HG03108 (cell line): ENCODE data around the gene TLN1.

Experiments
- ATAC-seq: cut with Tn5 transposase; IDR thresholded peaks from one replicate; pipeline ENCODE4 v1.9.1; 2021; ENCODE audit warnings: moderate library complexity; ENCODE audit not compliant: unreplicated experiment

TLN1 gene

DNA sequence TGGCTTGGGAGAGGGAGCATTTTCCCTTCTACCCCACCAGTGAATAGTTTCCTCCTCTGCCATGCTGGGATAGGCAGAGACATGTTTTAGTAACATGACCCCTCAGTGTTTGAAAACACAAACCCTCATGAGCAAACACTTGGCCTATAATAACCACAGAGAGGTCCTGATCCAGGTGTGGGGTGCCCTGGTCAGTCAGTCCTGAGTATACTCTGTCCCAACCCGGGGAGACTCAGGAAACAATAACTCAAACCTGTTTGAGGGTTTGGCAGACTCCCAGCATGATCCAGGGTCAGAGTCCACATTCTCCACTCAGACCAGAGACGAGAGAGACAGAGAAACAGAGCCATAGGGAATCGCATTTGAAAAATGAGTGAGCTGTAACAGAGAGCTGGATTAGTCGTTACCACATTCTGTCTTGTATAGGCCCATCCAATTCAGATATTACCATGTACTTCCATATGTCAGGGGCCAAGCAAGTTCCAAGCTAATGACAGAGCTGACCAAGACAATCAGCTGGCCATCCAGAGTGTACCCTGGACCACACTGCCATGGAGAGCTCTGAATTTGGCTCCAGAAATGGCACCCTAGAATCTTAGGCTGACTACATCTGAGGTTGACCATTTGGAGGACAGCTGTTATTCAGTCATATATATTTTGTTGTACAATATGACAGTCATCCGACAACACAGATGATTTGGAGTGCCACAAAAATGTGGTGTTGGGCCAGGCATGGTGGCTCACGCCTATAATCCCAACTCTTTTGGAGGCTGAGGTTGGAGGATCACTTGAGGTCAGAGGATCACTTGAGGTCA lies 62.5 kb downstream of the TLN1 start:
- no peak for ATAC-seq

DNA sequence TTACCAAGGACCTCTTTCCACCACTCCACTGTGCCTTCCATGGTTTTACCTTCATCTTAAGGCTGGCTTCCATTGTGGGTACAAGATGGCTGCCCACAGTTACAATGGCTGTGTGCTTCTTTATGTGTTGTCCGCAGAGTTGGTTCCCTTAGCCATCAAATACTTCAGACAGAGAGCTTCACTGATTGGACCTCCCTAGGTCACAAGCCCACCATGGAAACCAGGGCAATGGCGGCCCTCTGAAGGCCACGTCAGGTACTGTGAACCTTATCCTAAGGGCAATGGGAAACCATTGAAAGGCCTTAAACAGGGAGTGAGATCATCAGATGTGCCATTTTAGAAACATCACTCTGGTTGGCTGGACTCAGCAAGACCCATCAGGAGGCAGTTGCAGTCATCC lies 64.1 kb downstream of the TLN1 start:
- ATAC-seq: no peak

DNA sequence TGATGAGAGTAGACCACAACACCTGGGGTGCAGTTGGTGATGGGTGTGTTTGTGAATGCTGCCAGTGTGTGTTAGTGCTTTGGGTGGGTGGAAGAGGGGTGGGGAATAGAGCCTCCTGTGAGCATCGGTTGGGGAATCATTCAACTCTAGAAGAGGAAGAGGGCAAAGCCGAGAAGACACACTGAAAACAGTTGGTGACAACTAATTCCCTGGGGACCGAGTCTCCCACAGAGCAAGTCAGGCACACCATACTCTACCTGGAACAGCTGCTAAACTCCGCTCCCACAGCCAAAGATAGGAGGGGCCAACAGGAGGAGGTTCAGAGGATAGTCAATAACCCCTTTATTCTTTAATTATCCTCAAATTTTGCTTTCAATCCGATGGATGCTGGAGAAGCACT lies 65.4 kb downstream of the TLN1 start:
- no peak for ATAC-seq

DNA sequence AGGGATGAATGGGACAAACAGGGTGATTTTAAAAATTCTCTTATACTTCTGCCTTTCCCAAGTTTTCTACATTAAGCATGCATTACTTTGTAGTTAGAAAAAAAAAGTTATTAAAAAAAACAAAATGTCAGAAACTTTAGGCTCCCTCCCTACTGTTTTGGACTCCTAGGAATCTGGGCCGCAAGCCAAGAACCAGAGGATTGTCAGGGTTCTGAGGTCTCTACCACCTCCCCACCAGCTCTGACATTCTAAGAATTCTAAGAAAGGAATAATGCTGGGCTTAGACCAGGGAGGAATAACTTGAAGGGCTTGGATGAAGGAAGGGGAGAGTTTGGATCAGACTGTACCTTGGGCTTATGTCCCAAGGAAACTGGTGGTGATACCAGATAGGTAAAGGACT lies 66.0 kb downstream of the TLN1 start:
- no peak for ATAC-seq

DNA sequence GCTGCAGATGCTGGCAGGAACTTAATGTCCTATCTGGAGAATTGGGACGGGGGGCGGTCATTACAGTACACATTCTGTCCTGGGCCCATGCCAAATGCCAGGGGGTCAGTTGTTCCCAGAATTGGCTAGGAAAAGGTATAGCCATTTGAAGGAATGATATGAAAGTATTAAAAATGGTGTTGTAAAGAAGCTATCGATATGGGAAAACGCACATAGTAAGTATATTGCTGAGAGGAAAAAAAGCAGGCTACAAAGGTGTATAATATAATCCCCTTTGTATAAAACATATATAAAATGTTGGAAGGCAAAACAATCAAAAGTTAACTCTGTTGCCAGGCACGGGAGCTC lies 66.5 kb downstream of the TLN1 start:
- ATAC-seq: no peak

DNA sequence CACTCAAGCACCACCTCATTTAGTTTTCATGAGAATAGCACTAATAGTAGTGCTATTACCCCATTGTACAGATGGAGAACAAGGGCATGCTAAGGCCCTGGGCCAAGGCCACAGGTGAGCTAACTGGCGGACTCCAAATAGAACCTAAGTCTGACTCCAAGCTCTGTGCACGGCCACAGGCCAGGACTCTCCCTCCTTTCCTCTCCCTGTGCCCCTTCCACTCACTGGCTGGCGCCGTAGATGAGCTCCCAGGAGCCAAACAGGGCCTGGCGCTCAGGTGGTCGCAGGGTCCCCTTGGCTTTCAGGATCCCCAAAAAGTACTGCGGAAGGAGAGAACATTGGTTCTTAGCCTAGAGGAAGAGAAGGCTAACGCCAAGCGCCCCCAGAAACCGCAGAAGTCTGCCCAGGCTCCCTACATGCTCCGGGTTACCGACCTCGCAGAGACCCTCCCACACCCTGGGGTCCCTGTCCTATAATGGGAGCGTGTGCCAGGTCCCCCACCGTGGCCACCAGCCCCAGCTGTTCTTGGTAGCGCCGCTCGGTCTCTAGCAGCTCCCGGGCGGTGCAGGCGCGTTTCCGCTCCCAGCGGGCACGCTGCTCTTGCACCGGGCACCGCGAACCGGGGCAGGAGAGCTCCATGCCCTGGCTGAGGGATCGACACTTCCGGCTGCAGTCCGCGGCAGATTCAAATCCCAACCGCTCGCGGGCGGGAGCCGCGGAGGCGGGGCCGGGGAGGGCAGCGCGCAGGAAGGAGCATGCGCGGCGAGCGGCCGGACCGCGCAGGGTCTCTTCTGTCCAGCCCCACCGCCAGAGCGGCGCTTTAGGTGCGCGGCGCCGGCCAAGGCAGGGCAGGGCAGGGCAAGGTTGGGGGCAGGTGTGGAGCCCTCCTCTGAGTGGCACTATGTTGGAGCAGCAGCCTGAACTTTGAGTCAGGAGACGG lies 67.2 kb downstream of the TLN1 start, which contains the start of gene ARHGEF39:
Gene ARHGEF39, minus strand, starts transcription at position 665 of the 940 bp plus-strand sequence. Its CDS starts 26 bp downstream, at position 639.
- ATAC-seq: peak; percentile 72

DNA sequence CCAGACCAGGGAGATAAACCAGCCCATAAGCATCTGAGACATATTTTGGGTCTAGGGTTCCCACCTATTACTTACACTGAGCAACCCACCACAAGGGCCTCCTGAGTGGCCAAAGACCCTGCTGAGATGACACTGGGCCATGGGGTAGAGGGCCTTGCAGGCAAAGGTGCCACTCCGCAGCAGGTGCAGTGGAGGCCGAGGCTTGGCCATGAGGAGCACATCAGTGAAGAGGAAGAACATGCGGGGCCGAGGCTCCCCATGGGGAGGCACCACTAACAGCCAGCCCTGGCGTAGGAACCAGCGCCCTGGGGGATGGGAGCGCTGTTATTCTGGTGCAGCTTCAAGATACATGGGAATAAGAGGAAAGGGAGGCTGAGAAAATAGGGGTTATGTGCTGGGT lies 69.6 kb downstream of the TLN1 start:
- no peak for ATAC-seq

DNA sequence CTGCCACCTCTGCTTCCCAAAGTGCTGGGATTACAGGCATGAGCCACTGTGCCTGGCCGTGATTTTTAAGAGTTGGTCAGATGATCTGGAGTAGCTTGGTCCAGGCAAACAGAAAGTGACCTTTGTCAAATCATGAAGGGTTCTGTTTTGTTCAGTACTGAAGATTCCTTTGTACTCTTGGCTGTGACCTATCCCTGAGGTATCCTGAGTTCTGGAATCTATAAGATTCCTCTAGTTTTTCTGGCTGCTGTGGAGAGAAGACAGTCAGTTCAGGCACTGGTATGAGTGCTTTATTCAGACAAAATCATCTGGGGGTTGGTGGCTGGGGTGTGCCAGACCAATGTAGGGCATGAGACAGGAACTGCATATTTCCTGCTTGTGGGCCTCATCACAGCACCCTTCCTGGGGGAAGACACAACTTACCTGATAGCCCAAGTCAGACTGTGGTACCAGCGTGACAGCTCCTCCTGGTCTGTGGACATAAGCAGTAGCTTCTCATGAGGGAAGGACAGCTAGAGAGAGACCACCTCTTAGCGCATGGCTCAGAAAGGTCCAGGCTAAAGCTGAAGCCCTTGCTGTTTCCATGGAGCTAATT lies 70.1 kb downstream of the TLN1 start:
- ATAC-seq: no peak

DNA sequence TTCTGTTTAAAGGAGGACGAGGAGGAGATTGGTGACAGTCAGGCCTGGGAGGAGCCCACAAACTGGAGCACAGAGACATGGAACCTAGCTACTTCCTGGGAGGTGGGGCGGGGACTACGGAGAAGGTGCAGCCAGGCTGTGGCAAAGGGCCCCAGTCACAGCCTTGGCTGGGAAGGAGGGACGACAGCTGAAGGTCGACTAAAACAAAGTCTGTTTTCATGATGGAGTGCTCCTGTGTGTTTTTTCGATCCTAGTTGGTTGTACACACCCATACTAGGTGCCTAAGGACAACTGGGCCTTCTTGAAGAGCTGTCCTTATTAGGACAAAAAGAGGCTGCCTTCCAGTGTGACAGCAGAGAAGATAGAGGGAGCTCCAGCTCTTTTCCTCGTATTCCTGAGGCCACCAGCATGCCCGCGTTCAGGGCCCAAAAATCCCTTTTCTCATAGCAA lies 71.0 kb downstream of the TLN1 start:
- ATAC-seq: no peak

DNA sequence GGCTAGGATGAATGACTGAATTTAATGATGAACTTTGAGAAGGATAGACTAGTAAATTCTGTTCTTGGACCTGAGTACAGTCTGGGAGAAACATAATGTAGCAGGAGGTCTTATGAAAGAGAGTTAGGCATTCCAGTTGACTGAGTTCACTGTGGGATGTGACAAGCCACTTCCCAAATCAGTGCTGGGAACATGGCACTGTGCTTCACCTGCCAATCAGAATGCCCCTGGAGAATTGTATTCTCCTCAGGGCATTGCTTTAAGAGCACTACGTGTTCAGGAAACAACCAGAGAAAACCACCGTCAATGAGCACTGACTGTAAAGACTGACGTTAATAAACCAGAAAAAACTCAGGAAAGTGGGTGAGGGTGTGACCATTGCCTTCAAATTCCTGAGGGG lies 72.7 kb downstream of the TLN1 start:
- no peak for ATAC-seq

DNA sequence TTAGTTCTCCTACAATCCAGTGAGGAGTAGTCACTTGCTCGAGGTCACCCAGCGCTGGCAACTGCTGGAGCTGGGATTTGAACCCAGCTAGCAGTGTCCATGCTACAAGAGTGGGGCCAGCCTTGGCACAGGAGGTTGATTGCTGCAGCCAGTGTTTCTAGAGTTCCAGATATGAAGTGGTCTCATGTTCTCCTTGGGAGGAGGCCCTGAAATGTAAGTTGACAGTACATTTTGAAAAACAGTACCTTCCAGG lies 73.1 kb downstream of the TLN1 start:
- ATAC-seq: no peak

DNA sequence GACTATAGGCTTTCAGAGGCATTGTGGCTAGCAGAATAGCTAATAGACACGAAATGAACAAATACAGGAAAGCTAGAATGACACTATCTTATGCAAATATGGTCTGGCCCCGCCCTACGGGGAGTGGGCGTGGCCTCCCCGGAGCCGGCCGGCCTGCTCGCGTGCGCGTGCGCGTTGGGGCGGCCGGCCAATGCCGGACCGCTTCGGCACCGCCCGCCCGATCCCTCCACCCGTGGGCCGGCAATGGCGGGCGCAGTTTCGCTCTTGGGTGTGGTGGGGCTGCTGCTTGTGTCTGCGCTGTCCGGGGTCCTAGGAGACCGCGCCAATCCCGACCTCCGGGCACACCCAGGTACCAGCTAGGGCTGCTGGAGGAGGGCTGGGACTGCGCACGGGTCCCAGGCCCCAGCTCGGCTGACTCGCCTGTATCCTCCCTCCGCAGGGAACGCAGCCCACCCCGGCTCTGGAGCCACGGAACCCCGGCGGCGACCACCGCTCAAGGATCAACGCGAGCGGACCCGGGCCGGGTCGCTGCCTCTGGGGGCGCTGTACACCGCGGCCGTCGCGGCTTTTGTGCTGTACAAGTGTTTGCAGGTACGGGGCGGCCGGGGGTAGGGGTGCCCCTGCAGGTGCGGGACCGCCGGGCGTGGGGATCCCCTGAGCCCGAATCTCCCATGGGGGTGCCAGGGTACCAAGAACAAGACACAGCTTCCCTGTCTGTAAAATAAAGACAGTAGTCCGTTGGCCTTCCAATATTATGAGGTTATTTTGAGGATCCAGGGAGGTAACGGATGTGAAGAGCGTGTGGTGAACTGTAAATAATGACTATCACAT lies 73.6 kb downstream of the TLN1 start, which contains the start of gene CCDC107:
Gene CCDC107, plus strand, starts transcription at position 156 of the 831 bp plus-strand sequence. Its CDS starts 88 bp downstream, at position 244.
- peak; percentile 46 for ATAC-seq

DNA sequence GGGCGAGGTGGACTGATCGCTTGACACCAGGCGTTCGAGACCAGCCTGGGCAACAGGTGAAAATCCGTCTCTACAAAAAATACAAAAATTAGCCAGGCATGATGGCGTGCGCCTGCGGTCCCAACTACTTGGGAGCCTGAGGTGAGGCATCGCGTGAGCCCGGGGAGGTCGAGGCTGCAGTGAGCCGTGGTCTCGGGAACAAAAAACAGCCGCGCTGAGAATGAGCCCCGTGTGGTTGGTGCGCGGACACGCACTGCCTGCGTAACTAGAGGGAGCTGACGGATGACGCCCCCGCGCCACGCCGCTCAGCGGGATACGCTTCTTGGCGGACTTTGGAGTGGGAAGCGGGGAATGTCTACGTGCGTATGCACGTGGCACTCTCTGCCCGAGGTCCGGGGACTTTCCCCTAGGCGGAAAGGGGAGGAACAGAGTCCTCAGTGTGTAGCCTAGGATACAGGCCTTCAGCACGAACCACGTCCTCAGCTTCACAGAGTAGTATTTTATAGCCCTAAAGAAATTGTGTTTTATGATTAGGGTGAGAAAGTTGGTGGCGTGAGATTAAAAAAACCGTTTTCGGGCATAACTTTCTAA lies 74.4 kb downstream of the TLN1 start, which contains the start of gene RMRP:
Gene RMRP, minus strand, starts transcription at position 474 of the 591 bp plus-strand sequence.
- peak; percentile 92 for ATAC-seq

DNA sequence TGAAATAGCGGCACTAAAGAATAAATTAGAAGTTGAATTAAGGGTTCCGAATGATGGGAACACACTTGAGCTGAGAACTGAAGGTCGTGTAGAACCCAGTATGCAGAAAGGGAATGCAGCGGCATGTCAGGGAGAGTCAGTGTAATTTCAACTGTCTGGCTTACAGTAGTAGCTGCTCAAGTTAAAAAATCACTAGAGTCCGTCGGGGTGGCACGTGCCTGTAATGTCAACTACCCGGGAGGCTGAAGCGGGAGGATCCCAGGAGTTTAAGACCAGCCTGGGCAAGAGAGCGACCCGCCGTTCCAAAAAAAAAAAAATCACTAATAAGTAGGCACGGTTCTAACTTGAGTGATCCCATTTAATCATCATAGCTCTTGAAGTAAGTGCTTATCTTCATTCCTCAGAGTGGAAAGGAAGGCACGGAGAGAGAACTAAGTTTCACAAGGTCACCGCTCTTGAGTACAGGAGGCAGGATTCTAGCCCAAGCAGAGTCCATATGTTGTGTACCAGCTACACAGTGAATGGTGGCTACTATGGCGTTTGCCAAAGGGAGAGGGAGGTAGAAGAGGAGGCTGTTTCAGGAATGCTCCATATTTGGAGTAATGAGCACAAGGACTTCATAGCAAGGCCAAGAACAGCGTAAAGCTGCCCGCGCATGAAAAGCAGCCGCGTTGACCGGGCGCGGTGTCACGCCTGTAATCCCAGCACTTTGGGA lies 75.0 kb downstream of the TLN1 start:
- ATAC-seq: no peak

DNA sequence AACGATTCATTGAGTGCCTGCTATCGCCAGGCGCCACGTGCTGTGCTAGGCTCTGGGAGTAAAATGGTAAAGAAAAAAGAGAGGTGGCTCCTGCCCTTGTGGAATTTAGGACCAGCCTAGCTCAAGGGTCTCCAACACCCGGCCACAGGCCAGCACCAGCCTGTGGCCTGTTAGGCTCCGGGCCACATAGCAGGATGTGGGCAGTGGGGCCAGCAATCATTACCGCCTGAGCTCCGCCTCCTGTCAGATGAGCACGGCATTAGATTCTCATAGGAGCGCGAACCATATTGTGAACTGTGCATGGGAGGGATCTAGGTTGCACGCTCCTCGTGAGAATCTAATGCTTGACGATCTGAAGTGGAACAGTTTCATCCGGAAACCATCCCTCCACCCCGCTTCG lies 75.6 kb downstream of the TLN1 start:
- ATAC-seq: no peak

DNA sequence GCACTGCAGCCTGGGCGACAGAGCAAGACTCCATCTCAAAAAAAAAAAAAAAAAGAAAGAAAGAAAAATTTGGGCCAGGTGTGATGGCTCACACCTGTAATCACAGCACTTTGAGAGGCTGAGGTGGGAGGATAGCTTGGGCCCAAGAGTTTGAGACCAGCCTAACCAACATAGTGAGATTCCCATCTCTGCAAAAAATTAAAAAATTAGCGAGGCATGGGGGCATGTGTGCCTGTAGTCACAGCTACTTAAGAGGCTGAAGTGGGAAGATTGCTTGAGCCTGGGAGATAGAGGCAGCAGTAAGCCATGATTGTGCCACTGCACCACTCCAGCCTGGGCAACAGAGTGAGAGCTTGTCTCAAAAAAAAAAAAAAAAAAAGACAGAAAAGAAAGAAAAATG lies 78.4 kb downstream of the TLN1 start:
- no peak for ATAC-seq

DNA sequence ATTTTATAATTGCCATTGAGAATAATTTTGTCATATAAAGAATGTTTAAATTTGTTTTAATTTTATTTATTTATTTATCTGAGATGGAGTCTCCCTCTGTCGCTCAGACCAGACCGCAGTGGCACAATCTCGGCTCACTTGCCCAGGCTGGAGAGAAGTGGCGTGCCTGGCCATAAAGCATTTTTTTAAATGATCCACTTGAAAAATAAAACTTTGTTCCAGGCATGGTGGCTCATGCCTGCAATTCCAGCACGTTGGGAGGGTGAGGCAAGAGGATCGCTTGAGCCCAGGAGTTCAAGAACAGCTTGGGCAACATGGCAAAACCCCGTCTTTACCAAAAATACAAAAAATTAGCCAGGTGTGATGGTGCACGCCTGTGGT lies 79.2 kb downstream of the TLN1 start:
- ATAC-seq: no peak

DNA sequence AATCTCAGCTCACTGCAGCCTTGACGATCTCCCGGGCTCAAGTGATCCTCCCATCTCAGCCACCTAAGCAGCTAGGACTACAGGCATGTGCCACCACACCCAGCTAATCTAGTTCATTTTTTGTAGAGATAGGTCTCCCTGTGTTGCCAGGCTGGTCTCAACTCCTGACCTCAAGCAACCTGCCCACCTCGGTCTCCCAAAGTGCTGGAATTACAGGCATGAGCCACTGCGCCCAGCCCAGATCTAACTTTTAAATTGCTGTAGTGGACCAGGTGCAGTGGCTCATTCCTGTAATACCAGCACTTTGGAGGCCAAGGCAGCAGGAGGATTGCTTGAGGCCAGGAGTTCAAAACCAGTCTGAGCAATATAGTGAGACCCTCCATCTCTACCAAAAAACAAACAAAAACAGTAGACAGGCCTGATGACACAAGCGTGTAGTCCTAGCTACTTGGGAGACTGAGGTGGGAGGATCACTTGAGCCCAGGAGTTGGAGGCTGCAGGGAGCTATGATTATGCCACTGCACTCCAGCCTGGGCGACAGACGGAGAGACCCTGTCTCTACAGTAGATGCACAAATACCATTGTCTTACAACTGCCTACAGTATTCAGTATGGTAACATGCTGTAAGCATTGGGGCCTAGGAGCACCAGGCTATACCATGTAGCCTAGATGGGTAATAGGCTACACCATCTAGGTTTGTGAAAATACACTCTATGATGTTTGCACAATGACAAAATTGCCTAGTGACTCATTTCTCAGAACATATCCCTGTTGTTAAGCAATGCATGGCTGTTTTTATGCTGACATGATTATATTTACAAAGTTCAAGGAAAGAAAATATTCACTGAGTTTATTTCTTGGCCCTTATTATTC lies 79.8 kb downstream of the TLN1 start:
- no peak for ATAC-seq
